Measurements from ENCODE around the gene HSPB1.
"Not testable (repeated sequence)": the region's sequence is repeated elsewhere in the genome, so short reads cannot be mapped to it uniquely, and the experiment has no call there.

HSPB1 gene

DNA sequence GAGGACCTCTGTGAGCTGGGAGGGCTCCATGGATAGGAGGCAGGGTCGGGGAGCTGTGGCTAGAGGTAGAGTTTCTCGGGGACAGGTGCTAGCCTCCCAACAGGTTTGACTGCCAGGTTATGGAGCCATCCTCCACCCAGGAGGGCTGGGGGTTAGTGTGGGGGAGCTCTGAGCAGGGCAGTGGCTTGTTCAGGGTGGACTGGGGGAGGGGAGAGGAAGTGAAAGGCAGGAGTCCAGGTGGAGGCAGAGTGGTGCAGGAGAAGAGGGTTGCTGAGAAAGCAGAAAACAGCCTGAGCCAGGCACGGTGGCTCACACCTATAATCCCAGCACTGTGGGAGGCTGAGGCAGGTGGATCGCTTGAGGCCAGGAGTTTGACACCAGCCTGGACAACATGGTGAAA, 40.5 kb upstream of the HSPB1 start:
- H3K4me3 ChIP-seq (ENCODE audit: low read depth, low read length), result no peak overlapping the region
- TF ChIP-seq, protein P1, sequence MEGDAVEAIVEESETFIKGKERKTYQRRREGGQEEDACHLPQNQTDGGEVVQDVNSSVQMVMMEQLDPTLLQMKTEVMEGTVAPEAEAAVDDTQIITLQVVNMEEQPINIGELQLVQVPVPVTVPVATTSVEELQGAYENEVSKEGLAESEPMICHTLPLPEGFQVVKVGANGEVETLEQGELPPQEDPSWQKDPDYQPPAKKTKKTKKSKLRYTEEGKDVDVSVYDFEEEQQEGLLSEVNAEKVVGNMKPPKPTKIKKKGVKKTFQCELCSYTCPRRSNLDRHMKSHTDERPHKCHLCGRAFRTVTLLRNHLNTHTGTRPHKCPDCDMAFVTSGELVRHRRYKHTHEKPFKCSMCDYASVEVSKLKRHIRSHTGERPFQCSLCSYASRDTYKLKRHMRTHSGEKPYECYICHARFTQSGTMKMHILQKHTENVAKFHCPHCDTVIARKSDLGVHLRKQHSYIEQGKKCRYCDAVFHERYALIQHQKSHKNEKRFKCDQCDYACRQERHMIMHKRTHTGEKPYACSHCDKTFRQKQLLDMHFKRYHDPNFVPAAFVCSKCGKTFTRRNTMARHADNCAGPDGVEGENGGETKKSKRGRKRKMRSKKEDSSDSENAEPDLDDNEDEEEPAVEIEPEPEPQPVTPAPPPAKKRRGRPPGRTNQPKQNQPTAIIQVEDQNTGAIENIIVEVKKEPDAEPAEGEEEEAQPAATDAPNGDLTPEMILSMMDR (IDR thresholded peaks at IDR 0.05; ENCODE audit: low read depth, low read length), result no peak

- no peak overlapping the region for H3K4me3 ChIP-seq (ENCODE audit: low read depth, low read length)
- TF ChIP-seq, protein P1 (IDR thresholded peaks at IDR 0.05; ENCODE audit: low read depth, low read length), result peak; percentile 82
Measured at GRCh38 chr7:76262683-76263402, 39.6 kb upstream of the HSPB1 start.

DNA sequence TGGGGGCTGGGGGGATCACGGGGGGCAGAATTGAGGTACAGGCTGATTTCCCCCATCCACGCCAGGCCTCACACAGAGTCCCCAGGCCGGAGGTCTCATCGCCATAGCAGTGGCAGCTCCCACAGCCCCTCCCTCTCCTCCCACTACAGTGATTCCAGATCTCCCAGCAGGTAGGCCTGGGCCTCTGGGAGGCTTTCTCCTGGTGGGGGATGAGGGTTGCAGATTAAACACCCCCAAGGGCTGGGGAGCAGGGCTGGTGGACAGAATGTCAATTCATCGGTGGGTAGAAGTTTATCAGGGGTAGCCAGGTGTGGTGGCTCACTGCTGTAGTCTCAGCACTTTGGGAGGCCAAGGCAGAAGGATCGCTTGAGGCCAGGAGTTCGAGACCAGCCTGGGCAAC, 37.2 kb upstream of the HSPB1 start:
- no peak overlapping the region for H3K4me3 ChIP-seq (ENCODE audit: low read depth, low read length)
- TF ChIP-seq, protein P1 (IDR thresholded peaks at IDR 0.05; ENCODE audit: low read depth, low read length), result no peak

GRCh38 chr7:76267107-76267893, 35.2 kb upstream of the HSPB1 start:
- no peak overlapping the region for H3K4me3 ChIP-seq (ENCODE audit: low read depth, low read length)
- TF ChIP-seq, protein P1 (IDR thresholded peaks at IDR 0.05; ENCODE audit: low read depth, low read length), result no peak

DNA sequence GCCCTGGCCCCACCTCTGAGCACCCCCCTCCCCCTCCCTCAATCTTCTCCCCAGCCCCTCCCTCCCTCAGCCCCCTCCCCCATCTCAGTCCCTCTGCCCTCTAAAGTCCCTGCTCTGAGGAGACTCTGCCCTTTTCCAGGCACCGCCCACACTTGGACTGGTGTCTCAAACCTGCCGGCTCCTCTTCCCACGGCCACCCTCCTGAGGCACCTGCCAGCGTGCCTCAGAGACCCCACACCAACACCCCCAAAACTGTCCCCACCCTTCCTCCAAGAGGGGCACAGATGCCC, 34.6 kb upstream of the HSPB1 start:
- H3K4me3 ChIP-seq (ENCODE audit: low read depth, low read length), result no peak overlapping the region
- TF ChIP-seq, protein P1 (IDR thresholded peaks at IDR 0.05; ENCODE audit: low read depth, low read length), result no peak

GRCh38 chr7:76268376-76268775, 34.1 kb upstream of the HSPB1 start:
- TF ChIP-seq, protein P1 (IDR thresholded peaks at IDR 0.05; ENCODE audit: low read depth, low read length), result no peak
- H3K4me3 ChIP-seq (ENCODE audit: low read depth, low read length), result no peak overlapping the region

DNA sequence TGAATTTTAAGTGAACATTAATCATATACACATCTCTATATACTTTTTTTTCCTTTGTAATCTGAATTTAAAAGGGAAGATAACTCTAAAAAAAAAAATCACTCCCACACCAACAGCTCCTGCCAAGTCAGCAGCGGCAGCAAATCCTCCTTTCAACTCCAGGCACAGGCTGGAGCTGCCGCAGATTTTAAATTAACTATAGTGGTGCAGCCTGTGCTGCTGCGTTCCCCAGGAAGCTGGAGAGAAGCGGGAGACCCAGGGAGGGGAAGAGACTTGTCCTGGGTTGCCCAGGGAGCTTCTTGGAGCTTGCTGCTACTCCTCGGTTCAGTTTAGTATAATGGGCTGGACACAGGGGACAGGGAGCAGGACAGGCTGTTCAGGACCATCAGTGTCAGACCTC, 32.6 kb upstream of the HSPB1 start:
- no peak overlapping the region for H3K4me3 ChIP-seq (ENCODE audit: low read depth, low read length)
- TF ChIP-seq, protein P1 (IDR thresholded peaks at IDR 0.05; ENCODE audit: low read depth, low read length), result no peak

DNA sequence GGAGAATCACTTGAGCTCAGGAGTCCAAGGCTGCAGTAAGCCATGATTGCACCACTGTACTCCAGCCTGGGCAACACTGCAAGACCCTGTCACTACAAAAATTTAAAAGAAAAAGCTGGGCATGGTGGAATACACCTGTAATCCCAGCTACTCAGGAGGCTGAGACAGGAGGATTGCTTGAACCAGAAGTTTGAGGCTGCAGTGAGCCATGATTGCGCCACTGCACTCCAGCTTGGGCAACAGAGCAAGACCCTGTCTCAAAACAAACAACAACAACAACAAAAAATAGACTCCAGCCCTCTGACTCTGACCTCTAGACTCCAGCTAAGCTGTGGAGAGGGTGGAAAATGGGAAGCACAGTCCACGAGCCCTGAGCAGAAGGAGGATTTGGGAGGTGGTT, 31.1 kb upstream of the HSPB1 start:
- H3K4me3 ChIP-seq (ENCODE audit: low read depth, low read length), result not testable (repeated sequence)

Measured in WI38 (cell line).